Measurements from ENCODE around the gene FGR. TPM values are rescaled to one million over a fixed set of nuclear protein-coding genes. Genes with fewer than 3 reads are reported as not detected.
A peak's percentile ranks its signal among the peaks of the same experiment; 100 is the strongest.

FGR gene
- total RNA-seq, 1 experiment from 2014 or later = not detected

DNA sequence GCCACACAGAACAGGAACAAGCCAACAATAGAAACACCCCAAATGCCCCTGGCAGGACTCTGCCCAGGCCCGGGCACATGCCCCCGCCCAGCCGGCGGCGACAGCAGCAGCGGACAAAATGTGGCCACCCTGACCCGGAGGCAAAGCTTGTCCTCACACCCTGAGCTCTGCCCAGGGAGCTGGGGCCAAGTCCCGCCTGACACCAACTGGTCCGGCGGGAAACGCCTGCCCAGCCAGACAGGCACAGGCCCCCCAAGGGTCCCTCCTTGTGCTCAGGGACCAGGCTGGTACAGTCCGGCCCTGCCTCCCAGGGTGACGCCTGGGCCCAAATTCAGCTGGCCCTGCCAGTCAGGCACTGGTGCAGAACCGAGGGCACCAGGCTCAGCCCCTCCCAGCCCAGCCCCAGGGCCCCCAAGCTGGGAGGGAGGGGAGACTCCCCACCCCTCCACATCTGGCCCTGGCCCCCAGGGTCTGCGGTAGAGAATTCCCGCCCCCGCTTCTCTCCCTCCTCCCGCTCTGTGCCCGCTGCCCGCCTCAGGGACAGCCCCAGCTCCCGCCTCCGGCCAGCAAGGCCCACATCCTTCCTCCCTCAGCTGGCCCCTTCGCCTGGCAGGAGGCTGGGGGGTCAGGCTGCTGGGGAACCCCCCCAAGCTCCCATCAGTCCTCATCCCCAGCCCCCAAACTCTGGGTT, 33.1 kb downstream of the FGR start:
- no peaks in the 10 kb centered on the region for H3K9me2 ChIP-seq (ENCODE audit: insufficient read depth)
- ChIA-PET POLR2A (interaction anchor here (1.7 kb wide), 1 partner anchor 44 kb away, joined by 6 read pairs; no protein-coding TSS in a partner anchor), RAD21 (ENCODE audit: low non-redundant PET in 1 of 2, low total read pairs in 2 of 2, uncharacterized antibody in 2 of 2, unreplicated experiment in 2 of 2) (no interaction called here), CTCF (interaction anchor here (1.0 to 2.1 kb wide), 5 partner anchors 33 to 67 kb away, joined by 3 to 10 read pairs (median 3); no protein-coding TSS in a partner anchor)
- peak overlapping the region; percentile 85 to 95 for H3K4me3 ChIP-seq (replicated peaks in 1 of 2; ENCODE audit: low read depth in 1 of 2, low read length in 2 of 2)
- H3K27ac ChIP-seq (ENCODE audit: low read depth, low read length) = peak overlapping the region; percentile 33; the same call in 1 of the 2 replicates
- peak overlapping the region; percentile 88 for H3K4me2 ChIP-seq (ENCODE audit: low read length)
- ATAC-seq (no peak), DNase-seq (ENCODE audit: low read depth, low spot score) (no peak)
- H3K9ac ChIP-seq (ENCODE audit: low read length) = peak overlapping the region; percentile 81
- no peaks in the 10 kb centered on the region for H3K36me3 ChIP-seq (ENCODE audit: control insufficient read depth in 1 of 2, insufficient read depth in 2 of 2, low read length in 2 of 2)
- peaks cover 63% of the 10 kb centered on the region for H3K79me2 ChIP-seq (ENCODE audit: insufficient read depth, low read length)
- no peaks in the 10 kb centered on the region for H3K27me3 ChIP-seq (ENCODE audit: insufficient read depth, low read length)
- peaks cover 9% of the 10 kb centered on the region; the same call in 1 of the 2 replicates for H4K20me1 ChIP-seq (ENCODE audit: insufficient read depth)
- TF ChIP-seq EZH2 (IDR thresholded peaks at IDR 0.05) (no peak), EZH2phosphoT487 (IDR thresholded peaks at IDR 0.05; ENCODE audit: borderline replicate concordance) (no peak), POLR2AphosphoS5 (IDR thresholded peaks at IDR 0.05; ENCODE audit: low read depth, low read length) (no peak), CBX3 (IDR thresholded peaks at IDR 0.05; ENCODE audit: low read depth) (no peak), SP1 (IDR thresholded peaks at IDR 0.05; ENCODE audit: low read depth) (no peak), RAD21 (IDR thresholded peaks at IDR 0.05; ENCODE audit: low read depth) (no peak), SIN3A (IDR thresholded peaks at IDR 0.05; ENCODE audit: low read depth) (no peak), FOSL1 (IDR thresholded peaks at IDR 0.05; ENCODE audit: low read depth) (no peak), POLR2A (IDR thresholded peaks at IDR 0.05; ENCODE audit: borderline replicate concordance, extremely low read depth, insufficient read depth, insufficient read length) (no peak), CEBPB (IDR thresholded peaks at IDR 0.05; ENCODE audit: low read depth) (no peak), JUND (IDR thresholded peaks at IDR 0.05) (no peak), ELF1 (IDR thresholded peaks at IDR 0.05; ENCODE audit: borderline replicate concordance, low read depth) (no peak), ZFX (IDR thresholded peaks at IDR 0.05) (no peak), EGR1 (IDR thresholded peaks at IDR 0.05; ENCODE audit: low read depth) (no peak), TCF7L2 (IDR thresholded peaks at IDR 0.05; ENCODE audit: borderline replicate concordance, extremely low read depth, insufficient read depth, insufficient read length) (no peak)
- TF ChIP-seq, protein P1, sequence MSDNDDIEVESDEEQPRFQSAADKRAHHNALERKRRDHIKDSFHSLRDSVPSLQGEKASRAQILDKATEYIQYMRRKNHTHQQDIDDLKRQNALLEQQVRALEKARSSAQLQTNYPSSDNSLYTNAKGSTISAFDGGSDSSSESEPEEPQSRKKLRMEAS (IDR thresholded peaks at IDR 0.05) = no peak
- TF ChIP-seq, protein P2, sequence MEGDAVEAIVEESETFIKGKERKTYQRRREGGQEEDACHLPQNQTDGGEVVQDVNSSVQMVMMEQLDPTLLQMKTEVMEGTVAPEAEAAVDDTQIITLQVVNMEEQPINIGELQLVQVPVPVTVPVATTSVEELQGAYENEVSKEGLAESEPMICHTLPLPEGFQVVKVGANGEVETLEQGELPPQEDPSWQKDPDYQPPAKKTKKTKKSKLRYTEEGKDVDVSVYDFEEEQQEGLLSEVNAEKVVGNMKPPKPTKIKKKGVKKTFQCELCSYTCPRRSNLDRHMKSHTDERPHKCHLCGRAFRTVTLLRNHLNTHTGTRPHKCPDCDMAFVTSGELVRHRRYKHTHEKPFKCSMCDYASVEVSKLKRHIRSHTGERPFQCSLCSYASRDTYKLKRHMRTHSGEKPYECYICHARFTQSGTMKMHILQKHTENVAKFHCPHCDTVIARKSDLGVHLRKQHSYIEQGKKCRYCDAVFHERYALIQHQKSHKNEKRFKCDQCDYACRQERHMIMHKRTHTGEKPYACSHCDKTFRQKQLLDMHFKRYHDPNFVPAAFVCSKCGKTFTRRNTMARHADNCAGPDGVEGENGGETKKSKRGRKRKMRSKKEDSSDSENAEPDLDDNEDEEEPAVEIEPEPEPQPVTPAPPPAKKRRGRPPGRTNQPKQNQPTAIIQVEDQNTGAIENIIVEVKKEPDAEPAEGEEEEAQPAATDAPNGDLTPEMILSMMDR (IDR thresholded peaks at IDR 0.05 in 2 of 3, conservative IDR thresholded peaks at IDR 0.05 in 1 of 3; ENCODE audit: borderline replicate concordance in 1 of 3, insufficient read depth in 1 of 3, low read depth in 2 of 3, low read length in 2 of 3) = no peak
- TF ChIP-seq, protein P3, sequence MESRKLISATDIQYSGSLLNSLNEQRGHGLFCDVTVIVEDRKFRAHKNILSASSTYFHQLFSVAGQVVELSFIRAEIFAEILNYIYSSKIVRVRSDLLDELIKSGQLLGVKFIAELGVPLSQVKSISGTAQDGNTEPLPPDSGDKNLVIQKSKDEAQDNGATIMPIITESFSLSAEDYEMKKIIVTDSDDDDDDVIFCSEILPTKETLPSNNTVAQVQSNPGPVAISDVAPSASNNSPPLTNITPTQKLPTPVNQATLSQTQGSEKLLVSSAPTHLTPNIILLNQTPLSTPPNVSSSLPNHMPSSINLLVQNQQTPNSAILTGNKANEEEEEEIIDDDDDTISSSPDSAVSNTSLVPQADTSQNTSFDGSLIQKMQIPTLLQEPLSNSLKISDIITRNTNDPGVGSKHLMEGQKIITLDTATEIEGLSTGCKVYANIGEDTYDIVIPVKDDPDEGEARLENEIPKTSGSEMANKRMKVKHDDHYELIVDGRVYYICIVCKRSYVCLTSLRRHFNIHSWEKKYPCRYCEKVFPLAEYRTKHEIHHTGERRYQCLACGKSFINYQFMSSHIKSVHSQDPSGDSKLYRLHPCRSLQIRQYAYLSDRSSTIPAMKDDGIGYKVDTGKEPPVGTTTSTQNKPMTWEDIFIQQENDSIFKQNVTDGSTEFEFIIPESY (IDR thresholded peaks at IDR 0.05; ENCODE audit: extremely low read depth, insufficient replicate concordance, low read length) = no peak
- TF ChIP-seq, protein P4, sequence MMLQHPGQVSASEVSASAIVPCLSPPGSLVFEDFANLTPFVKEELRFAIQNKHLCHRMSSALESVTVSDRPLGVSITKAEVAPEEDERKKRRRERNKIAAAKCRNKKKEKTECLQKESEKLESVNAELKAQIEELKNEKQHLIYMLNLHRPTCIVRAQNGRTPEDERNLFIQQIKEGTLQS (IDR thresholded peaks at IDR 0.05) = no peak
- peaks cover 38 to 66% of the 10 kb centered on the region in 2 experiments for H3K4me1 ChIP-seq (ENCODE audit: control insufficient read depth in 1 of 2, insufficient read depth in 2 of 2, low read length in 2 of 2)
- no peak overlapping the region for H2AFZ ChIP-seq (ENCODE audit: low read depth, low read length, poor library complexity, severe bottlenecking)
- intact Hi-C loops (cut with micrococcal nuclease) = loop anchor here (1.0 to 10.0 kb wide), 2 partner anchors 45 to 557 kb away; no protein-coding TSS in a partner anchor
- BruUV-seq (replicated peaks) = no TSS peak
- H3K9me3 ChIP-seq (ENCODE audit: control insufficient read depth in 1 of 2, insufficient read depth in 1 of 2, low read depth in 1 of 2, low read length in 2 of 2) = no peaks in the 10 kb centered on the region
